Nephron progenitor cell (in vitro differentiated cells): Measurements from ENCODE around the gene IL4I1.

Experiments
- DNase-seq: peaks from one replicate; pipeline ENCODE4 v3.0.0; 2021
- H3K27ac Mint-ChIP-seq: 2 replicates; pipeline ENCODE4 v1.8.0; 2021; ENCODE audit warnings: mild to moderate bottlenecking, moderate library complexity, mixed read lengths
- H3K27me3 Mint-ChIP-seq: 2 replicates; pipeline ENCODE4 v1.8.0; 2021; ENCODE audit warnings: mild to moderate bottlenecking, low read depth, mixed read lengths; ENCODE audit not compliant: poor library complexity
- H3K36me3 Mint-ChIP-seq: 2 replicates; pipeline ENCODE4 v1.8.0; 2021; ENCODE audit warnings: low read depth, mixed read lengths
- H3K4me1 Mint-ChIP-seq: 2 replicates; pipeline ENCODE4 v1.8.0; 2021; ENCODE audit warnings: mixed read lengths
- H3K4me3 Mint-ChIP-seq: 2 replicates; pipeline ENCODE4 v1.8.0; 2021; ENCODE audit warnings: mild to moderate bottlenecking, moderate library complexity, mixed read lengths
- H3K9me3 Mint-ChIP-seq: 2 replicates; pipeline ENCODE4 v1.8.0; 2021; ENCODE audit warnings: mild to moderate bottlenecking, moderate library complexity, mixed read lengths
- TF ChIP-seq, protein P1 (sequence below): fragments of 200-600 bp; sonication (generic); IDR thresholded peaks from 2 replicates; pipeline ENCODE4 v1.5.0; 2021; ENCODE audit warnings: antibody characterized with exemption

Gene IL4I1

DNA sequence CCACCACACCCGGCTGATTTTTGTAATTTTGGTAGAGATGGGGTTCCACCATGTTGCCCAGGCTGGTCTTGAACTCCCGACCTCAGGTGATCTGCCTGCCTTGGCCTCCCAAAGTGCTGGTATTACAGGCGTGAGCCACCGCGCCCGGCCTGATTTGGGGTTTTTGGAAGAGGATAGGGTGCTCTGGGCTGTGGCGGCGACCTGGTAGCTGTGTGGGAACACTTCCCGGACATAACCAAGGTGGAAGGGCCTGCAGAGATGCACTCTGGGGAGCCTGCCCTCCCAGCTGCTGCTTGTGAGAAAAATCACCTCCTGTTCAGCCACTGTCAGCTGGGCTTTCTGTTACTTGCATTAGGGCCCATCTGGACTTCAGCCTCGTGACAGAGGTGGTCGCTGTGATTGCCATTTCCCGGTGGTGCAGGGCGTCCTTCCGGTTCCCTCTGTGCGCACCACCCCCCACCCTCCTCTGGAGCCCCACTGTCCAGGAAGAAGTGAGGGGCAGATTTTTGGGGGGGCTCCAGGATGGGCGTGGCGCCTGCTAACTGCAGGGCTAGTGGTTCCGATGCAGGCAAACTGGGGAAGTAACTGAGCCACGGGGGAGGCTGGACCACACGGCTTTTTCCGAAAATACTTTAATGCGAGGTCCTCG lies 7.5 kb downstream of the IL4I1 start:
- DNase-seq = no peak
- Mint-ChIP-seq H3K36me3 (peaks cover 33% of the 10 kb centered on the region), H3K27me3 (peaks cover 21% of the 10 kb centered on the region), H3K4me3 (no peak overlapping the region), H3K9me3 (no peaks in the 10 kb centered on the region), H3K4me1 (peaks cover 27% of the 10 kb centered on the region), H3K27ac (no peak overlapping the region)
- TF ChIP-seq, protein P1, sequence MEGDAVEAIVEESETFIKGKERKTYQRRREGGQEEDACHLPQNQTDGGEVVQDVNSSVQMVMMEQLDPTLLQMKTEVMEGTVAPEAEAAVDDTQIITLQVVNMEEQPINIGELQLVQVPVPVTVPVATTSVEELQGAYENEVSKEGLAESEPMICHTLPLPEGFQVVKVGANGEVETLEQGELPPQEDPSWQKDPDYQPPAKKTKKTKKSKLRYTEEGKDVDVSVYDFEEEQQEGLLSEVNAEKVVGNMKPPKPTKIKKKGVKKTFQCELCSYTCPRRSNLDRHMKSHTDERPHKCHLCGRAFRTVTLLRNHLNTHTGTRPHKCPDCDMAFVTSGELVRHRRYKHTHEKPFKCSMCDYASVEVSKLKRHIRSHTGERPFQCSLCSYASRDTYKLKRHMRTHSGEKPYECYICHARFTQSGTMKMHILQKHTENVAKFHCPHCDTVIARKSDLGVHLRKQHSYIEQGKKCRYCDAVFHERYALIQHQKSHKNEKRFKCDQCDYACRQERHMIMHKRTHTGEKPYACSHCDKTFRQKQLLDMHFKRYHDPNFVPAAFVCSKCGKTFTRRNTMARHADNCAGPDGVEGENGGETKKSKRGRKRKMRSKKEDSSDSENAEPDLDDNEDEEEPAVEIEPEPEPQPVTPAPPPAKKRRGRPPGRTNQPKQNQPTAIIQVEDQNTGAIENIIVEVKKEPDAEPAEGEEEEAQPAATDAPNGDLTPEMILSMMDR = no peak

DNA sequence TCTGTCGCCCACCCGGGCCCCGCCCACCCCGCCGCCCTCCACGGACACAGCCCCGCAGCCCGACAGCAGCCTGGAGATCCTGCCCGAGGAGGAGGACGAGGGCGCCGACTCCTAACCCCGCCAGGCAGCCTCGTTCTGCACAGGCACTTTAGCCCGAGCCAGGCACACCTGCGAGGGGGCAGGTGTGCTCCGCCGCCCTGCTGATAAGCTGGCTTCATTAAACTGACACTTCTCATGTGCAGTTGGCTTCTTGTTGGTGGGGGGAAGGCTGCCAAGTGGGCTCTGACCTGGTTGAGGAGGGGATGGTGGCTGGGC lies 8.2 kb downstream of the IL4I1 start:
- Mint-ChIP-seq H3K27ac (no peak overlapping the region), H3K9me3 (no peaks in the 10 kb centered on the region), H3K27me3 (peaks cover 21% of the 10 kb centered on the region), H3K36me3 (peaks cover 37% of the 10 kb centered on the region), H3K4me1 (peaks cover 25% of the 10 kb centered on the region), H3K4me3 (no peak overlapping the region)
- TF ChIP-seq, protein P1 = no peak
- no peak for DNase-seq

DNA sequence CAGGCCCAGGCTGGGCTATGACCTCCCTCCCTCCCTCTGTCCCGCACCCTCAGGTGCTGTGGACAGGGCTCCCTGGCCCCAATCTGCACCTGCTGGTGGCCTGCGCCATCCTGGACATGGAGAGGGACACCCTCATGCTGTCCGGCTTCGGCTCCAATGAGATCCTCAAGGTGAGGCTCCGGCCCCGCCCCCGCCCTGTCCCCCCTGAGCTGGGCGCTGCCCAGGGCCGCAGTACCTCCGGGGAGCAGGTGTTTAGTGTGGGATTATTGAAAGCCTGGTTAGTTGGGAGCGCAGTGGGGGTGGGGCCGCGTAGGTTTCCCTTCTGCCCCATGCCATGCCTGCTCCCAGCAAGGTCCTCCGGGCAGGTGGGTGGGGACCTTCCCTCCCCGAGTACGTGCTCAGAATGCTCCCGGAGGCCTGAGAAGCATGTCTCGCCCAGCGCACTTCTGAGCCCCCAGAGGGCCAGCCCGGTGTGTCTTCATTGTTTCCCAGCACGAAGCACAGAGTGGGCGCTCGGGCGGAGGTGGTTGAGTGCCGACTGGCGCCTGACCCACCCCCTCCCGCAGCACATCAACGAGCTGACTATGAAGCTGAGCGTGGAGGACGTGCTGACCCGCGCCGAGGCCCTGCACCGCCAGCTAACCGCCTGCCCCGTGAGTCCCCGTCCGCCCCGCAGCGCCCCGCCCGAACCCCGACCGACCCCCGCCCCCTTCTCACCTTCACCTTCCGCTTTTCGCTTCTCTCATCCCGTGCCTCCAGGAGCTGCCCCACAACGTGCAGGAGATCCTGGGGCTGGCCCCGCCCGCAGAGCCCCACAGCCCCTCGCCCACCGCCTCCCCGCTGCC lies 8.8 kb downstream of the IL4I1 start:
- peaks cover 43% of the 10 kb centered on the region for H3K36me3 Mint-ChIP-seq
- H3K4me1 Mint-ChIP-seq = peaks cover 20% of the 10 kb centered on the region
- TF ChIP-seq, protein P1 = no peak
- no peak overlapping the region for H3K27ac Mint-ChIP-seq
- no peak overlapping the region for H3K4me3 Mint-ChIP-seq
- H3K27me3 Mint-ChIP-seq = peaks cover 20% of the 10 kb centered on the region
- DNase-seq = no peak
- no peaks in the 10 kb centered on the region for H3K9me3 Mint-ChIP-seq

DNA sequence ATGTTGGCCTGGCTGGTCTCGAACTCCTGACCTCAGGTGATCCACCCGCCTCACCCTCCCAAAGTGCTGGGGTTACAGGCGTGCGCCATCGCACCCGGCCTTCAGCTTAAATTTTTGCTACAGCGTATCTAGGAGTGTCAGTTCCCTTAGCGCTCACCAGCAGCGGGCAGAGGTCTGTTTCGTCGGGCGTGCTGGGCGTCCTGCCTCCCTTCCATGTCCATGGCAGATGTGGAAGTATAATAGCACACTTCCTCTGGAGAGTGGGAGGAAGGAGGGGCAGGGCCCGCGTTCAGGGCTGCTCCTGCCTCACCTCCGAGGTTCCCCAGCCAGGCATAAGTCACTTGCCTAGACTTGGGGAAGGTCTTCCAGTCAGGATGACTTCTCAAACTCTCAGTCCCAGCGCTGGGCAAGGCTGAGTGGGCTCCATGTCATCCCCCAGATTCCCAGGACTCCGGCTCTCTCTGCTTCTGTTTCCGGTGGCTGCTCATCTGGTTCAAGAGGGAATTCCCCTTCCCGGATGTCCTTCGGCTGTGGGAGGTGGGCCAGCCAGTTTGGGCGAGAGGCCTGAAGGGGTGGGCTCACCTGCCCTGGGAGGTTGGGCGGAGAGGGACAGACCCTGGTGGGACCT lies 9.5 kb downstream of the IL4I1 start:
- peaks cover 18% of the 10 kb centered on the region for H3K27me3 Mint-ChIP-seq
- H3K27ac Mint-ChIP-seq = peak overlapping the region; percentile 45
- H3K4me3 Mint-ChIP-seq = no peak overlapping the region
- H3K9me3 Mint-ChIP-seq = no peaks in the 10 kb centered on the region
- DNase-seq = no peak
- TF ChIP-seq, protein P1 = no peak
- H3K4me1 Mint-ChIP-seq = peaks cover 13% of the 10 kb centered on the region
- H3K36me3 Mint-ChIP-seq = peaks cover 50% of the 10 kb centered on the region

DNA sequence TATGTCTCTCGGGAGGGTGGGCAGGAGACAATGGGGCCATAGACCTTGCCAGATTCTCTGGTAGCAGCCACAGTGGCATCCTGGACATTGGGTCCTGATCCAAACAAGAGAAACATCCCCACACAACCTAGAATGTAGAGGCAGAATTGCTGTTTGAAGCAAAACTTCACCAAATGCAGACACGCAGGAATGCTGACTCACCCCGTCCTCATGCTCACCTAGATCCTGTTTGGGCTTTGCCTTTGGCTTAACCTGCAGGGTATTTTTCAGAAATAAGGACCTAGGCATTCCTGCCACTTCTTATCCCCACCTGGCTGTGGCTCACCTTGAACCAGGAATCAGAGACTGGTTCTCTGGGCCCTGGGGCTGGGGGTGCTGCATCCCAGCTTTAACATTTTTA lies 11.9 kb downstream of the IL4I1 start:
- Mint-ChIP-seq H3K36me3 (peaks cover 72% of the 10 kb centered on the region), H3K9me3 (no peaks in the 10 kb centered on the region), H3K4me3 (no peak overlapping the region), H3K27ac (no peak overlapping the region), H3K4me1 (no peaks in the 10 kb centered on the region), H3K27me3 (peaks cover 6% of the 10 kb centered on the region)
- TF ChIP-seq, protein P1 = no peak
- DNase-seq = no peak
